Neural cell (in vitro differentiated cells): ENCODE results near the gene ZP1. TPM values are rescaled to one million over a fixed set of nuclear protein-coding genes. Genes with fewer than 3 reads are reported as not detected.

Source experiments
- H2AFZ ChIP-seq: fragments of 200-600, 300-800 bp; sonication (generic), shearing (Covaris generic); 2 replicates; pipeline ENCODE4 v1.6.0; 2014; ENCODE audit warnings: low read depth, mild to moderate bottlenecking, antibody characterized with exemption, low read length, moderate library complexity
- H3F3A ChIP-seq: fragments of 200-600 bp; shearing (Covaris generic); 2 replicates; pipeline ENCODE4 v1.6.1; 2016; ENCODE audit warnings: mild to moderate bottlenecking, moderate library complexity, mixed read lengths, antibody characterized with exemption, low read length; ENCODE audit not compliant: insufficient read depth, poor library complexity, severe bottlenecking
- H3K27ac ChIP-seq: fragments of 200-600, 300-800 bp; sonication (generic), shearing (Covaris generic); 2 replicates; pipeline ENCODE4 v1.5.1; 2014; ENCODE audit warnings: mild to moderate bottlenecking, low read length, moderate library complexity
- H3K27me3 ChIP-seq: fragments of 300-800, 200-600 bp; sonication (generic), shearing (Covaris generic); 2 replicates; pipeline ENCODE4 v1.6.0; 2014; ENCODE audit warnings: mild to moderate bottlenecking, low read depth, low read length, moderate library complexity; ENCODE audit not compliant: insufficient read depth
- H3K36me3 ChIP-seq: fragments of 300-800, 200-600 bp; sonication (generic), shearing (Covaris generic); 2 replicates; pipeline ENCODE4 v1.5.1; 2014; ENCODE audit warnings: mild to moderate bottlenecking, antibody characterized with exemption, low read length, moderate library complexity; ENCODE audit not compliant: insufficient read depth
- H3K4me2 ChIP-seq: fragments of 300-800, 200-600 bp; sonication (generic), shearing (Covaris generic); 2 replicates; pipeline ENCODE4 v1.6.0; 2014; ENCODE audit warnings: mild to moderate bottlenecking, low read length
- H3K4me3 ChIP-seq: fragments of 300-800, 200-600 bp; sonication (generic), shearing (Covaris generic); 2 replicates; pipeline ENCODE4 v1.5.1; 2014; ENCODE audit warnings: mild to moderate bottlenecking, low read length, moderate library complexity
- H3K79me2 ChIP-seq: fragments of 200-600 bp; shearing (Covaris generic); replicated peaks from 2 replicates; pipeline ENCODE4 v1.6.0; 2014; ENCODE audit warnings: mild to moderate bottlenecking, low read length, moderate library complexity; ENCODE audit not compliant: insufficient read depth
- H3K9ac ChIP-seq: fragments of 300-800, 200-600 bp; sonication (generic), shearing (Covaris generic); 2 replicates; pipeline ENCODE4 v1.6.1; 2016; ENCODE audit warnings: mild to moderate bottlenecking, low read length, mixed read lengths
- H3K9me2 ChIP-seq: fragments of 200-600 bp; shearing (Covaris generic); 2 replicates; pipeline ENCODE4 v1.6.1; 2016; ENCODE audit warnings: mild to moderate bottlenecking, low read length, mixed read lengths; ENCODE audit not compliant: insufficient read depth
- H3K9me3 ChIP-seq: fragments of 200-600, 300-800 bp; sonication (generic), shearing (Covaris generic); 2 replicates; pipeline ENCODE4 v1.6.1; 2016; ENCODE audit warnings: mild to moderate bottlenecking, mixed run types, low read length, moderate library complexity, mixed read lengths
- H4K20me1 ChIP-seq: fragments of 200-600 bp; shearing (Covaris generic); 2 replicates; pipeline ENCODE4 v1.6.1; 2016; ENCODE audit warnings: mild to moderate bottlenecking, mixed run types; ENCODE audit not compliant: insufficient read depth
- EP300 ChIP-seq: fragments of 450-650 bp; conservative IDR thresholded peaks from 2 replicates; pipeline ENCODE4 v1.6.1; 2014; ENCODE audit warnings: antibody characterized with exemption, mild to moderate bottlenecking, moderate library complexity; ENCODE audit not compliant: poor library complexity, severe bottlenecking
- EZH2 ChIP-seq: fragments of 200-600, 300-800 bp; shearing (Covaris generic), sonication (generic); IDR thresholded peaks from 2 replicates; pipeline ENCODE4 v1.6.1; 2014; ENCODE audit warnings: antibody characterized with exemption, low read length, borderline replicate concordance, mild to moderate bottlenecking; ENCODE audit not compliant: insufficient read depth, poor library complexity, severe bottlenecking
- MXI1 ChIP-seq: fragments of 450-650 bp; conservative IDR thresholded peaks from 2 replicates; pipeline ENCODE4 v1.6.1; 2014; ENCODE audit warnings: antibody characterized with exemption, mild to moderate bottlenecking; ENCODE audit not compliant: poor library complexity, severe bottlenecking
- POLR2AphosphoS5 ChIP-seq: IDR thresholded peaks from 2 replicates; pipeline ENCODE4 v1.6.1; 2012
- RAD21 ChIP-seq: fragments of 450-650 bp; conservative IDR thresholded peaks from 2 replicates; pipeline ENCODE4 v1.6.1; 2014; ENCODE audit warnings: antibody characterized with exemption, mild to moderate bottlenecking, moderate library complexity
- SMC3 ChIP-seq: fragments of 450-650 bp; conservative IDR thresholded peaks from 2 replicates; pipeline ENCODE4 v1.6.1; 2014; ENCODE audit warnings: antibody characterized with exemption, mild to moderate bottlenecking, moderate library complexity; ENCODE audit not compliant: poor library complexity
- TAF1 ChIP-seq: IDR thresholded peaks from 2 replicates; pipeline ENCODE4 v1.6.1; 2012; ENCODE audit warnings: low read depth
- polyA plus RNA-seq: library from polyadenylated mRNA; depleted of rRNA; stranded (reverse); fragments of >200 nt; gene quantifications from 2 replicates; pipeline ENCODE4 v1.2.3, GENCODE V29; 2014
- TF ChIP-seq, protein P1 (sequence below): IDR thresholded peaks from 2 replicates; pipeline ENCODE4 v1.6.1; 2012; ENCODE audit warnings: borderline replicate concordance
- TF ChIP-seq, protein P2 (sequence below): fragments of 450-650 bp; IDR thresholded peaks from 2 replicates; pipeline ENCODE4 v1.5.1; 2014; ENCODE audit warnings: antibody characterized with exemption, mild to moderate bottlenecking, moderate library complexity; ENCODE audit not compliant: poor library complexity, severe bottlenecking

ZP1 gene
- polyA plus RNA-seq, 1 donor from 2014 or later: 1.5 TPM

DNA sequence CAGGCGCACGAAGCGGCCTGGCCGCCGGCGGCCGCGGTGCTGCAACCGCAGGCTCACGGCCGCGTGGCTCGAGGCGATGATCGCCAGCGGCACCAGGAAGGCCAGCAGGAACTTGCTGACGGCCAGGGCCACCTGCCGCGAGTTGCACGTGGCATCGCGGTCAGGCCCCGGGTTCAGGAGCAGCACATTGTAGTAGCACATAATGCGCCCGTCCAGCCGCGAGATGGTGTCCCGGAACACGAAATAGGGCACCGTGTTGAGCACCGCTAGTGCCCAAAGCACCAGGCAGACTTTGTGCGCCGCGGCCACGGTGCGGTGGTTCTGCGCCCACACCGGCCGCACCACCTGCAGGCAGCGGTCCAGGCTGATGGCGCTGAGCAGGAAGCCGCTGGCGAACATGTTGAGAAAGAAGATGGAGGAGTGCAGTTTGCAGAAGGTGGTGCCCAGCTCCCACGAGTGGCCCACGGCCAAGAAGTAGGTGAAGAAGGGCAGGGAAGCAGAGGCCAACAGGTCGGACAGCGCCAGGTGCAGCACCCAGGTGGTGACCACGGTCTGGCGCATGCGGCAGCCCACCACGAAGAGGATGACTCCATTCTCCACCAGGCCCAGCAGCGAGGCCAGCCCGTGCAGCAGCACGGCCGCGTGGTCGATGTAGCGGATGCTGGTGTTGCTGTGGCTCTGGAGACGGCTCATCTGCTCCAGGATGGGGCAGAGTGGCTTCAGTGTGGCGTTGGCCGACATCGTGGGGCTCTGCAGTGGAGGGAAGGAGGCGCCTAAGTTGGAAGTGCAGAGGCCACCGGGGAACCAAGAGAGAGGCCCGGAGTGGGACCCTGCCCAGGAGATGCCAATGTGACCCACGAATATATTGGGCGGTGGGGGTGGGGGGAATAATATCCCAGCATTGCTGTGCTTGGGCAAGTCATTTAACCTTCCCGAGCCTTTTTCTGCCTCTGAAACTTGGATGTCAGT is 14.1 kb upstream of the ZP1 start:
- no peak overlapping the region for H3K27ac ChIP-seq
- H3K36me3 ChIP-seq: no peaks in the 10 kb centered on the region
- H3K79me2 ChIP-seq: no peaks in the 10 kb centered on the region
- H3F3A ChIP-seq: no peaks in the 10 kb centered on the region
- H3K4me2 ChIP-seq: no peak overlapping the region
- H3K9me3 ChIP-seq: no peaks in the 10 kb centered on the region
- no peak overlapping the region for H3K4me3 ChIP-seq
- no peaks in the 10 kb centered on the region for H4K20me1 ChIP-seq
- no peaks in the 10 kb centered on the region for H3K9me2 ChIP-seq
- TF ChIP-seq POLR2AphosphoS5 (no peak), MXI1 (no peak)
- TF ChIP-seq, protein P1, sequence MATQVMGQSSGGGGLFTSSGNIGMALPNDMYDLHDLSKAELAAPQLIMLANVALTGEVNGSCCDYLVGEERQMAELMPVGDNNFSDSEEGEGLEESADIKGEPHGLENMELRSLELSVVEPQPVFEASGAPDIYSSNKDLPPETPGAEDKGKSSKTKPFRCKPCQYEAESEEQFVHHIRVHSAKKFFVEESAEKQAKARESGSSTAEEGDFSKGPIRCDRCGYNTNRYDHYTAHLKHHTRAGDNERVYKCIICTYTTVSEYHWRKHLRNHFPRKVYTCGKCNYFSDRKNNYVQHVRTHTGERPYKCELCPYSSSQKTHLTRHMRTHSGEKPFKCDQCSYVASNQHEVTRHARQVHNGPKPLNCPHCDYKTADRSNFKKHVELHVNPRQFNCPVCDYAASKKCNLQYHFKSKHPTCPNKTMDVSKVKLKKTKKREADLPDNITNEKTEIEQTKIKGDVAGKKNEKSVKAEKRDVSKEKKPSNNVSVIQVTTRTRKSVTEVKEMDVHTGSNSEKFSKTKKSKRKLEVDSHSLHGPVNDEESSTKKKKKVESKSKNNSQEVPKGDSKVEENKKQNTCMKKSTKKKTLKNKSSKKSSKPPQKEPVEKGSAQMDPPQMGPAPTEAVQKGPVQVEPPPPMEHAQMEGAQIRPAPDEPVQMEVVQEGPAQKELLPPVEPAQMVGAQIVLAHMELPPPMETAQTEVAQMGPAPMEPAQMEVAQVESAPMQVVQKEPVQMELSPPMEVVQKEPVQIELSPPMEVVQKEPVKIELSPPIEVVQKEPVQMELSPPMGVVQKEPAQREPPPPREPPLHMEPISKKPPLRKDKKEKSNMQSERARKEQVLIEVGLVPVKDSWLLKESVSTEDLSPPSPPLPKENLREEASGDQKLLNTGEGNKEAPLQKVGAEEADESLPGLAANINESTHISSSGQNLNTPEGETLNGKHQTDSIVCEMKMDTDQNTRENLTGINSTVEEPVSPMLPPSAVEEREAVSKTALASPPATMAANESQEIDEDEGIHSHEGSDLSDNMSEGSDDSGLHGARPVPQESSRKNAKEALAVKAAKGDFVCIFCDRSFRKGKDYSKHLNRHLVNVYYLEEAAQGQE: no peak
- no peak overlapping the region for H3K9ac ChIP-seq
- no peak overlapping the region for H2AFZ ChIP-seq
- no peaks in the 10 kb centered on the region for H3K27me3 ChIP-seq

DNA sequence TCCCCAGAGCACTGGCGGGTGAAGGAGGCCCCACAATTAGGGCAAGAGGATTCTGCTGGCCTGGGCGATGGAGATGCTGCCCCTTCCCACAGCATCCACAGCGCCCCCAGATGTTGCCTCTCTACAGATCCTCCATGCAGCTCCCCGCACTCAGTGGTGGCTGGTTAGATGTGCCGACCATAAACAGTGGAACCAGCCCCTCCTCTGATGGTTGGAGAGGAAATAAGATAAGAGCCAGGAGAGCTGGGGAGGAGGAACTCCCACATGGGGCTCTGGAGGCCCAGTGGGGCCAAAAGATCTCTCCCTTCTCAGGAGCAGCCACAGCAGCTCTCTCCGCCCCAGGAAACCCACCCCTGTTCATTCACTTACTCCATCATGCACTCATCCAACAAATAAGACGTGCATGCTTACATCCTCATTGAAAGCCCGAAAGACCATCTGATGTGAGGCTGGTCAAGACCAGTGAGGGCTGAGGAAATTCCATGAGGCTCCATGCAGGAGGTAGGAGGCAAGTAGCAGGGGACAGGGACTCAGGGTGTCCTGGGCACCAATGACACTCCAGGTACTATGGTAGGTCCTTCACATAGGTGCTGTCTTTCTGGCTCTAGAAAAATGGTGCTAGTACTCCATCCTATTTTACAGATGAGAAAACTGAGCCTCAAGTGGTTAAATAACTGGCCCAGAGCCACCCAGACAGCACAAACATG is 13.0 kb upstream of the ZP1 start:
- Histone ChIP-seq H3K9me3 (no peaks in the 10 kb centered on the region), H4K20me1 (no peaks in the 10 kb centered on the region), H2AFZ (no peak overlapping the region), H3K9ac (no peak overlapping the region), H3F3A (no peaks in the 10 kb centered on the region), H3K9me2 (no peaks in the 10 kb centered on the region), H3K79me2 (no peaks in the 10 kb centered on the region), H3K4me2 (no peak overlapping the region), H3K27ac (no peak overlapping the region), H3K36me3 (no peaks in the 10 kb centered on the region), H3K27me3 (no peaks in the 10 kb centered on the region), H3K4me3 (no peak overlapping the region)
- TF ChIP-seq POLR2AphosphoS5 (no peak), TAF1 (no peak), RAD21 (no peak), MXI1 (no peak), SMC3 (no peak), EZH2 (no peak), EP300 (no peak)
- TF ChIP-seq, protein P1: no peak
- TF ChIP-seq, protein P2, sequence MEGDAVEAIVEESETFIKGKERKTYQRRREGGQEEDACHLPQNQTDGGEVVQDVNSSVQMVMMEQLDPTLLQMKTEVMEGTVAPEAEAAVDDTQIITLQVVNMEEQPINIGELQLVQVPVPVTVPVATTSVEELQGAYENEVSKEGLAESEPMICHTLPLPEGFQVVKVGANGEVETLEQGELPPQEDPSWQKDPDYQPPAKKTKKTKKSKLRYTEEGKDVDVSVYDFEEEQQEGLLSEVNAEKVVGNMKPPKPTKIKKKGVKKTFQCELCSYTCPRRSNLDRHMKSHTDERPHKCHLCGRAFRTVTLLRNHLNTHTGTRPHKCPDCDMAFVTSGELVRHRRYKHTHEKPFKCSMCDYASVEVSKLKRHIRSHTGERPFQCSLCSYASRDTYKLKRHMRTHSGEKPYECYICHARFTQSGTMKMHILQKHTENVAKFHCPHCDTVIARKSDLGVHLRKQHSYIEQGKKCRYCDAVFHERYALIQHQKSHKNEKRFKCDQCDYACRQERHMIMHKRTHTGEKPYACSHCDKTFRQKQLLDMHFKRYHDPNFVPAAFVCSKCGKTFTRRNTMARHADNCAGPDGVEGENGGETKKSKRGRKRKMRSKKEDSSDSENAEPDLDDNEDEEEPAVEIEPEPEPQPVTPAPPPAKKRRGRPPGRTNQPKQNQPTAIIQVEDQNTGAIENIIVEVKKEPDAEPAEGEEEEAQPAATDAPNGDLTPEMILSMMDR: no peak
